Forelimb muscle (tissue), 1 donor: Measurements from ENCODE around the gene CRMP1. TPM values are rescaled to one million over a fixed set of nuclear protein-coding genes. Genes with fewer than 3 reads are reported as not detected.

Experiments used
- DNase-seq: peaks from one replicate; pipeline ENCODE4 v3.0.0-alpha.2; 2013; ENCODE audit warnings: low read depth
- polyA plus RNA-seq: library from polyadenylated mRNA; unstranded; fragments of 120-200 nt; gene quantifications from one replicate; pipeline ENCODE4 v1.2.1, GENCODE V29; 2013; ENCODE audit not compliant: insufficient read length

The CRMP1 gene
- polyA plus RNA-seq, 1 donor: 19.4 TPM

- no peak for DNase-seq
Observed at GRCh38 chr4:5798462-5798861, 94.4 kb downstream of the CRMP1 start.

GRCh38 chr4:5797866-5798265 lies 95.0 kb downstream of the CRMP1 start:
- no peak for DNase-seq

- no peak for DNase-seq
Observed at GRCh38 chr4:5796976-5797375, 95.9 kb downstream of the CRMP1 start.

- no peak for DNase-seq
Observed at GRCh38 chr4:5795580-5795979, 97.3 kb downstream of the CRMP1 start.

GRCh38 chr4:5793514-5793913 lies 99.4 kb downstream of the CRMP1 start:
- no peak for DNase-seq

GRCh38 chr4:5791654-5792053 lies 101.2 kb downstream of the CRMP1 start:
- no peak for DNase-seq

- no peak for DNase-seq
Observed at GRCh38 chr4:5790546-5790857, 102.4 kb downstream of the CRMP1 start.

GRCh38 chr4:5789141-5789540 lies 103.7 kb downstream of the CRMP1 start:
- no peak for DNase-seq

- no peak for DNase-seq
Observed at GRCh38 chr4:5788144-5788543, 104.7 kb downstream of the CRMP1 start.

GRCh38 chr4:5787311-5787710 lies 105.6 kb downstream of the CRMP1 start:
- DNase-seq: no peak

GRCh38 chr4:5785806-5786680 lies 106.8 kb downstream of the CRMP1 start:
- no peak for DNase-seq

GRCh38 chr4:5784960-5785611 lies 107.8 kb downstream of the CRMP1 start:
- DNase-seq: no peak

GRCh38 chr4:5784021-5784420 lies 108.9 kb downstream of the CRMP1 start:
- no peak for DNase-seq

GRCh38 chr4:5783486-5783885 lies 109.4 kb downstream of the CRMP1 start:
- no peak for DNase-seq

GRCh38 chr4:5782829-5783476 lies 109.9 kb downstream of the CRMP1 start:
- no peak for DNase-seq

GRCh38 chr4:5781691-5782090 lies 111.2 kb downstream of the CRMP1 start:
- DNase-seq: no peak

GRCh38 chr4:5780831-5781480 lies 111.9 kb downstream of the CRMP1 start:
- DNase-seq: no peak

GRCh38 chr4:5776510-5776909 lies 116.4 kb downstream of the CRMP1 start:
- DNase-seq: no peak

- no peak for DNase-seq
Observed at GRCh38 chr4:5774416-5775036, 118.4 kb downstream of the CRMP1 start.

GRCh38 chr4:5773271-5773555 lies 119.7 kb downstream of the CRMP1 start:
- DNase-seq: no peak

- no peak for DNase-seq
Observed at GRCh38 chr4:5772528-5773270, 120.2 kb downstream of the CRMP1 start.
